H9 (cell line): ENCODE measurements around the gene MTHFD1L. TPM values are rescaled to one million over a fixed set of nuclear protein-coding genes. Genes with fewer than 3 reads are reported as not detected.

ENCODE experiments used
- DNase-seq: peaks from one replicate; pipeline ENCODE4 v3.0.0-alpha.2; 2017
- H2AFZ ChIP-seq: one replicate; pipeline ENCODE4 v1.6.1; 2013; ENCODE audit warnings: mild to moderate bottlenecking, low read length, control low read depth, moderate library complexity
- H2AK5ac ChIP-seq: 2 replicates; pipeline ENCODE4 v1.6.1; 2013; ENCODE audit warnings: low read length, control low read depth, mixed read lengths; ENCODE audit not compliant: insufficient read length
- H2BK120ac ChIP-seq: one replicate; pipeline ENCODE4 v1.6.1; 2013; ENCODE audit warnings: low read depth, mild to moderate bottlenecking, low read length, control low read depth, inconsistent platforms; ENCODE audit not compliant: poor library complexity, severe bottlenecking
- H2BK12ac ChIP-seq: 2 replicates; pipeline ENCODE4 v1.6.1; 2013; ENCODE audit warnings: low read length, control low read depth, mixed read lengths, low read depth; ENCODE audit not compliant: insufficient read length
- H2BK15ac ChIP-seq: 2 replicates; pipeline ENCODE4 v1.6.1; 2013; ENCODE audit warnings: low read depth, low read length, control low read depth
- H2BK20ac ChIP-seq: one replicate; pipeline ENCODE4 v1.6.1; 2013; ENCODE audit warnings: low read depth, mild to moderate bottlenecking, low read length, control low read depth, inconsistent platforms; ENCODE audit not compliant: poor library complexity, severe bottlenecking
- H2BK5ac ChIP-seq: 2 replicates; pipeline ENCODE4 v1.6.1; 2013; ENCODE audit warnings: low read length, control low read depth, mixed read lengths; ENCODE audit not compliant: insufficient read length
- H3K14ac ChIP-seq: 2 replicates; pipeline ENCODE4 v1.6.1; 2013; ENCODE audit warnings: low read length, control low read depth; ENCODE audit not compliant: insufficient read depth
- H3K18ac ChIP-seq: 2 replicates; pipeline ENCODE4 v1.6.1; 2013; ENCODE audit warnings: low read depth, mild to moderate bottlenecking, mixed read lengths, low read length, control low read depth; ENCODE audit not compliant: insufficient read length
- H3K23ac ChIP-seq: 2 replicates; pipeline ENCODE4 v1.6.1; 2013; ENCODE audit warnings: low read length, control low read depth, mixed read lengths, low read depth; ENCODE audit not compliant: insufficient read length
- H3K23me2 ChIP-seq: 2 replicates; pipeline ENCODE4 v1.6.1; 2013; ENCODE audit warnings: low read depth, mild to moderate bottlenecking, mixed read lengths, low read length, control low read depth; ENCODE audit not compliant: insufficient read length, poor library complexity, severe bottlenecking
- H3K27ac ChIP-seq: 2 replicates; pipeline ENCODE4 v1.5.1; 2013; ENCODE audit warnings: low read length, control low read depth, mixed read lengths, low read depth; ENCODE audit not compliant: insufficient read length
- H3K27me3 ChIP-seq: 2 replicates; pipeline ENCODE4 v1.6.1; 2013; ENCODE audit warnings: low read length, control low read depth, inconsistent platforms; ENCODE audit not compliant: insufficient read depth
- H3K4ac ChIP-seq: 2 replicates; pipeline ENCODE4 v1.6.1; 2013; ENCODE audit warnings: low read depth, mild to moderate bottlenecking, control low read depth, inconsistent platforms, low read length, moderate library complexity
- H3K4me1 ChIP-seq: 2 replicates; pipeline ENCODE4 v1.6.1; 2013; ENCODE audit warnings: low read length, control low read depth, inconsistent platforms; ENCODE audit not compliant: insufficient read depth
- H3K4me2 ChIP-seq: 2 replicates; pipeline ENCODE4 v1.6.1; 2013; ENCODE audit warnings: low read length, control low read depth, mixed read lengths; ENCODE audit not compliant: insufficient read length, insufficient read depth
- H3K56ac ChIP-seq: 2 replicates; pipeline ENCODE4 v1.6.1; 2013; ENCODE audit warnings: low read depth, mild to moderate bottlenecking, mixed read lengths, low read length, control low read depth; ENCODE audit not compliant: insufficient read length
- H3K79me1 ChIP-seq: 2 replicates; pipeline ENCODE4 v1.6.1; 2013; ENCODE audit warnings: low read depth, mild to moderate bottlenecking, moderate library complexity, low read length, control low read depth, inconsistent platforms; ENCODE audit not compliant: insufficient read depth, poor library complexity, severe bottlenecking
- H3K79me2 ChIP-seq: 2 replicates; pipeline ENCODE4 v1.6.1; 2013; ENCODE audit warnings: low read length, control low read depth, inconsistent platforms; ENCODE audit not compliant: insufficient read depth
- H3K9ac ChIP-seq: 2 replicates; pipeline ENCODE4 v1.6.1; 2013; ENCODE audit warnings: low read length, control low read depth, mixed read lengths; ENCODE audit not compliant: insufficient read length; ENCODE audit errors: extremely low read depth
- H3K9me3 ChIP-seq: one replicate; pipeline ENCODE4 v1.6.1; 2013; ENCODE audit warnings: low read depth, low read length, inconsistent platforms; ENCODE audit not compliant: control insufficient read depth
- H3T11ph ChIP-seq: one replicate; pipeline ENCODE4 v1.6.1; 2013; ENCODE audit warnings: mild to moderate bottlenecking, low read length, control low read depth, inconsistent platforms
- H4K20me1 ChIP-seq: one replicate; pipeline ENCODE4 v1.6.1; 2013; ENCODE audit not compliant: control insufficient read depth, insufficient read length, insufficient read depth
- H4K5ac ChIP-seq: 2 replicates; pipeline ENCODE4 v1.6.1; 2013; ENCODE audit warnings: low read depth, mild to moderate bottlenecking, mixed read lengths, low read length, control low read depth; ENCODE audit not compliant: insufficient read length
- H4K8ac ChIP-seq: replicated peaks from 2 replicates; pipeline ENCODE4 v1.6.1; 2013; ENCODE audit warnings: low read length, control low read depth, mixed read lengths, low read depth; ENCODE audit not compliant: insufficient read length
- H4K91ac ChIP-seq: 2 replicates; pipeline ENCODE4 v1.6.1; 2013; ENCODE audit warnings: low read depth, mild to moderate bottlenecking, moderate library complexity, mixed read lengths, low read length, control low read depth; ENCODE audit not compliant: insufficient read length
- H3K27ac Mint-ChIP-seq, 3 experiments: 2 replicates in 2 of 3; 3 replicates in 1 of 3; pipeline ENCODE4 v1.8.0; 2020 to 2021; ENCODE audit warnings: mixed read lengths in 3 of 3, mild to moderate bottlenecking in 1 of 3, moderate library complexity in 1 of 3
- H3K27me3 Mint-ChIP-seq: 2 replicates; pipeline ENCODE4 v1.8.0; 2021; ENCODE audit warnings: low read depth, mild to moderate bottlenecking, moderate library complexity, mixed read lengths
- H3K36me3 Mint-ChIP-seq, 3 experiments: 2 replicates in 2 of 3; 3 replicates in 1 of 3; pipeline ENCODE4 v1.8.0; 2020 to 2021; ENCODE audit warnings: low read depth in 3 of 3, mixed read lengths in 3 of 3; ENCODE audit not compliant: insufficient read depth in 1 of 3
- H3K4me1 Mint-ChIP-seq, 2 experiments: 2 replicates each; pipeline ENCODE4 v1.8.0; 2020; ENCODE audit warnings: mixed read lengths in 2 of 2
- H3K4me3 Mint-ChIP-seq, 2 experiments: 2 replicates in 1 of 2; 3 replicates in 1 of 2; pipeline ENCODE4 v1.8.0; 2020 to 2021; ENCODE audit warnings: mild to moderate bottlenecking in 2 of 2, mixed read lengths in 2 of 2, moderate library complexity in 1 of 2
- H3K9me3 Mint-ChIP-seq, 2 experiments: 2 replicates in 1 of 2; 3 replicates in 1 of 2; pipeline ENCODE4 v1.8.0; 2020; ENCODE audit warnings: mild to moderate bottlenecking in 2 of 2, mixed read lengths in 2 of 2, moderate library complexity in 1 of 2
- CTCF ChIP-seq: fragments of 200-600 bp; sonication (generic); conservative IDR thresholded peaks from 3 replicates; pipeline ENCODE4 v1.8.0; 2021; ENCODE audit warnings: antibody characterized with exemption, mild to moderate bottlenecking
- WGBS: extraction: QIAGEN DNeasy Blood & Tissue Kit; methylation state at CpG from one replicate; pipeline ENCODE4 v1.1.7; 2013; ENCODE audit warnings: missing lambda C conversion rate, low lambda C conversion rate, mixed read lengths; ENCODE audit not compliant: insufficient read length; ENCODE audit errors: extremely low coverage; 5-methylcytosine and 5-hydroxymethylcytosine counted together
- total RNA-seq: library from RNA; stranded (reverse); gene quantifications from 2 replicates; pipeline ENCODE4 v1.2.1, GENCODE V29; 2021

The MTHFD1L gene
- total RNA-seq, 1 experiment from 2014 or later, result 90.2 TPM

- Mint-ChIP-seq H3K4me1 (peaks cover 17 to 18% of the 10 kb centered on the region in 2 experiments), H3K36me3 (peaks cover 9 to 51% (median 11%) of the 10 kb centered on the region in 3 experiments; a peak in 6 of 7 replicates), H3K9me3 (no peaks in the 10 kb centered on the region), H3K4me3 (no peak overlapping the region), H3K27ac (peak overlapping the region in 2 of 3 experiments; percentile 50 to 51; a peak in 2 of 7 replicates), H3K27me3 (no peaks in the 10 kb centered on the region)
- Histone ChIP-seq H3K56ac (no peak overlapping the region), H2BK15ac (no peak overlapping the region), H3K27ac (no peak overlapping the region), H3K4me1 (no peaks in the 10 kb centered on the region), H4K5ac (no peak overlapping the region), H4K20me1 (no peaks in the 10 kb centered on the region), H3K23me2 (peaks cover 3% of the 10 kb centered on the region), H3K9ac (no peak overlapping the region), H2BK5ac (no peak overlapping the region), H3K79me2 (no peaks in the 10 kb centered on the region), H2AK5ac (no peak overlapping the region), H3T11ph (no peak overlapping the region), H3K27me3 (no peaks in the 10 kb centered on the region), H2BK12ac (no peak overlapping the region), H3K14ac (no peak overlapping the region), H2BK20ac (no peak overlapping the region), H3K18ac (no peak overlapping the region), H2AFZ (no peak overlapping the region), H4K91ac (no peak overlapping the region), H3K9me3 (no peaks in the 10 kb centered on the region), H3K4me2 (no peak overlapping the region), H3K23ac (no peak overlapping the region), H4K8ac (no peak overlapping the region), H2BK120ac (no peak overlapping the region), H3K4ac (no peak overlapping the region), H3K79me1 (no peaks in the 10 kb centered on the region)
- TF ChIP-seq CTCF, result no peak
- DNase-seq, result no peak
- no CpG with 5 or more reads among the region's 5 CpGs for WGBS
Measured at GRCh38 chr6:151023342-151023741, 157.8 kb downstream of the MTHFD1L start.
